ENCODE results near the gene SND1. TPM values are rescaled to one million over a fixed set of nuclear protein-coding genes. Genes with fewer than 3 reads are reported as not detected.
A peak's percentile ranks its signal among the peaks of the same experiment; 100 is the strongest.

SND1 gene
- total RNA-seq, 1 donor from 2014 or later, result 201 TPM

- no peak for DNase-seq (ENCODE audit: low read depth)
Observed at GRCh38 chr7:127932076-127932475, 280.1 kb downstream of the SND1 start.

- DNase-seq (ENCODE audit: low read depth), result no peak
Observed at GRCh38 chr7:127932496-127932895, 280.5 kb downstream of the SND1 start.

- no peak for DNase-seq (ENCODE audit: low read depth)
Observed at GRCh38 chr7:127933146-127933545, 281.2 kb downstream of the SND1 start.

- no peak for DNase-seq (ENCODE audit: low read depth)
Observed at GRCh38 chr7:127934711-127935110, 282.7 kb downstream of the SND1 start.

GRCh38 chr7:127935847-127936376 lies 283.9 kb downstream of the SND1 start:
- peak; percentile 31 for DNase-seq (ENCODE audit: low read depth)

- no peak for DNase-seq (ENCODE audit: low read depth)
Observed at GRCh38 chr7:127937066-127937680, 285.2 kb downstream of the SND1 start.

GRCh38 chr7:127938588-127938987 lies 286.6 kb downstream of the SND1 start:
- DNase-seq (ENCODE audit: low read depth), result peak; percentile 35

- no peak for DNase-seq (ENCODE audit: low read depth)
Observed at GRCh38 chr7:127940381-127941160, 288.6 kb downstream of the SND1 start.

GRCh38 chr7:127941476-127942210 lies 289.6 kb downstream of the SND1 start:
- DNase-seq (ENCODE audit: low read depth), result no peak

- no peak for DNase-seq (ENCODE audit: low read depth)
Observed at GRCh38 chr7:127943541-127944521, 291.8 kb downstream of the SND1 start.

- DNase-seq (ENCODE audit: low read depth), result no peak
Observed at GRCh38 chr7:127946111-127946510, 294.1 kb downstream of the SND1 start.

GRCh38 chr7:127946847-127947246 lies 294.9 kb downstream of the SND1 start:
- DNase-seq (ENCODE audit: low read depth), result no peak

GRCh38 chr7:127948312-127948711 lies 296.3 kb downstream of the SND1 start:
- no peak for DNase-seq (ENCODE audit: low read depth)

- no peak for DNase-seq (ENCODE audit: low read depth)
Observed at GRCh38 chr7:127948930-127949329, 296.9 kb downstream of the SND1 start.

GRCh38 chr7:127949769-127950222 lies 297.8 kb downstream of the SND1 start:
- DNase-seq (ENCODE audit: low read depth), result no peak

- DNase-seq (ENCODE audit: low read depth), result no peak
Observed at GRCh38 chr7:127950233-127950935, 298.4 kb downstream of the SND1 start.

GRCh38 chr7:127953423-127954356 lies 301.7 kb downstream of the SND1 start:
- DNase-seq (ENCODE audit: low read depth), result no peak

GRCh38 chr7:127954357-127954748 lies 302.4 kb downstream of the SND1 start:
- no peak for DNase-seq (ENCODE audit: low read depth)

GRCh38 chr7:127955051-127955531 lies 303.1 kb downstream of the SND1 start:
- no peak for DNase-seq (ENCODE audit: low read depth)
